GM12875 (cell line): ENCODE data around the gene FBXL7.

ENCODE experiments used
- H3K4me3 ChIP-seq: one replicate; pipeline ENCODE4 v1.5.1; 2011; ENCODE audit warnings: low read depth, low read length, control low read depth
- CTCF ChIP-seq: IDR thresholded peaks from 2 replicates; pipeline ENCODE4 v1.5.1; 2011; ENCODE audit warnings: low read depth, mild to moderate bottlenecking, control low read depth, inconsistent platforms, low read length, moderate library complexity, borderline replicate concordance; ENCODE audit not compliant: insufficient read depth

FBXL7 gene

DNA sequence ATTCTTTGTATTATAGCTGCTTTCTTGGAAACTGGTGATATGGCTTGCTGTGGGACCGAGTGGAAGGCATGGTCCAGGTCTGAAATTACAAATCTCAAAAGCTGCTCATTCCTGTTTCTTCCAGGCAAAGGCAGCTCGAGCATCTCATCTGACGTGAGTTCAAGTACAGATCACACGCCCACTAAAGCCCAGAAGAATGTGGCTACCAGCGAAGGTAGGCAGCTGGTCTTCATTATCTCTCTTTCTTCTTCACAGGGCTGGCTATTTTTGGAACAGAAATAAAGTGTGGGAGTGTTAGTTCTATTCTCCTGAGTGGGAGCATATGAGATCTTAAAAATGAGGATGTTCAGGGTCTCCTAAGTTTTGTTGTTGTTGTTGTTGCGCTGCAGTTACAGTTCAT is 115.9 kb downstream of the FBXL7 start:
- no peak overlapping the region for H3K4me3 ChIP-seq
- no peak for TF ChIP-seq CTCF

GRCh38 chr5:15618938-15619337 is 119.0 kb downstream of the FBXL7 start:
- TF ChIP-seq CTCF: no peak
- no peak overlapping the region for H3K4me3 ChIP-seq

- no peak overlapping the region for H3K4me3 ChIP-seq
- no peak for TF ChIP-seq CTCF
Observed at GRCh38 chr5:15620501-15620900, 120.5 kb downstream of the FBXL7 start.

DNA sequence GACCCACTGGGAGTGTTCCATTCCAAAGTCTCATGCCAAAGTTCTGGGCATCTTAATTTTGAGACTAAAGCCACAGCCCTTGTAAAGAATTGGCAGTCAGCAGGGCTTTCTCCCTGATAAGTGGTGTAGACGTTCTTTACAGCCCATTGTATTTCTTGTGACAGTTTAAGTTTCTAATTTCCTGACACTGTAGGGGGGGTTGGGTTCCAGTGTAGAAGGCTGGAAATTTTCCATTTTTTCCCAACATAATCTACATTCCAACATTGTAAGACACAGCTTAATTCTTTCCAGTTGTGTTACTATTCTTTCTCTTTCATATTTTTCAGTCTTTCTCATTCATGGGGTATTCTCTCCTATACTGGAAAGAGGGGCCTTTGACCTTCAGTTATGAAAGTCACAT is 121.1 kb downstream of the FBXL7 start:
- TF ChIP-seq CTCF: no peak
- H3K4me3 ChIP-seq: no peak overlapping the region

GRCh38 chr5:15623794-15624193 is 123.8 kb downstream of the FBXL7 start:
- no peak overlapping the region for H3K4me3 ChIP-seq
- TF ChIP-seq CTCF: no peak

DNA sequence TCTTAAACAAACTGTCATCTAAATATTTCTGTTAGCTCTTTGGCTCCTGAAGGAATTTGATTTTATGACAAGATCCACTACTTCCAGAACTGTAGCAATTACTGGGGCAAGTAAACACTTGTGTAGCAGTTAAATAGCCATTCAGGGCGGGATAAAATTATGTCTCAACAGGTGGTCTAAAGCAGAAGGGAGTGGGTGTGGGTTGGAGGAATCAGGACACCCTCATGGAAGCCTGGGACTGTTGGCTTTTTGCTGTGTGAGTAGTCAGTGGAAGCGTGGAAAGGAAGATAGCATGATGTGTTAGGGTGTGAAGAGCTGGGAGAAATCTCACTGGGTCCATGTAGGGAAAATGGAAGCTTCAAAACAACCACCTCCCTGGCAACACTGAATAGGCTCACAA is 127.1 kb downstream of the FBXL7 start:
- no peak overlapping the region for H3K4me3 ChIP-seq
- no peak for TF ChIP-seq CTCF

DNA sequence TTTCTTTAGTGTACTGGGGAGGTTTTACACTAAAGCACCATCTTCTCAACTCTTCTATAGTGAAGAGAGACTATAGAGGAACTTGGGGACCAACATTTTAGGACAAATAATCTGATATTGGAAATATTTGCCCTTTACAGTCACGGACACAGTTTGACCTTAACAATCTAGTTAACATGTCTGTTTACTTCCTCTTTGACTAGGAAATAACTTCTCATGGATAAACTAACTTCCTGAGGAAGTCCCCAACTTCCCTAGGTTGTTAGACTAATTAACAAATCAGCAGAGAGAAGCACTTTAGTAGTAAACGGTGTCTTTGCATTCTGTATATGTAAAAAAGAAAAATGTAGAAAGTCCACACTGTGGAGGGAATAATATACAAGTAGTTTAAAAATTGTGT is 127.7 kb downstream of the FBXL7 start:
- no peak overlapping the region for H3K4me3 ChIP-seq
- TF ChIP-seq CTCF: no peak
